Suprapubic skin (tissue), 3 donors: Measurements from ENCODE around the gene GIPC1.

ENCODE experiments used
- CTCF ChIP-seq, 2 donors: fragments of 200-600 bp in 1 of 2; fragments of 450-650 bp in 1 of 2; sonication (generic) in 1 of 2; IDR thresholded peaks; one replicate each; pipeline ENCODE4 v1.5.1; 2016 to 2019; ENCODE audit warnings: antibody characterized with exemption in 2 of 2, mild to moderate bottlenecking in 1 of 2, moderate library complexity in 1 of 2
- POLR2AphosphoS5 ChIP-seq, 3 donors: sonication (generic); formaldehyde crosslinking; IDR thresholded peaks; one replicate each; pipeline ENCODE4 v1.6.1; 2017; ENCODE audit warnings: antibody characterized with exemption in 3 of 3

DNA sequence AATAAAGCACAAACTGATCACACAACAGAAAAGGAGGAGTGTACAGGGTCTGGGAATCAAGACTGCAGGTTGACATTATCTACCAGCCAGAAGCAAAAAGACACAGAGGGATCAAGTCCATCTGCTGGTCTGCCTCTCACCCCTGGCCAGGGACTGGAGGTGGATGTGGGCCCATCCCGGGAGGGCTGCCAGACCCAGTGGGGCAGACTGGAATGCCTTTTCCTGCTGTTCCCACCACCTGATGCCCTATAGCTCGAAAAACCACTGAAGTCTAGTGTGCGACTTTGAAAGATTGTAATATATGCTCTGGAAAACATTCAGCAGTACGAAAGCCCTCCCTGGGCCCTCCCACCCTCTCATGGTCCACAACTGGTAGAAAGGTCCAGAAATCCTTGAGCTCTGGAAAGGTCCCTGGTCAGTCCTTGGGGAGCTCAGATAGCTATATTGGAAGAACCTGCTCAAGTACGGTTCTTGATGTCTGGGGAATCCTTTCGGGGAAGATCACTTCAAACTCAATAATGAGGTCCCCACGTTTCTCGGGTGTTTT, 19.6 kb upstream of the GIPC1 start:
- no peak for TF ChIP-seq CTCF (IDR thresholded peaks at IDR 0.05)
- no peak for TF ChIP-seq POLR2AphosphoS5 (IDR thresholded peaks at IDR 0.05)
